GM23338 (cell line): ENCODE results near the gene PAQR6. TPM values are rescaled to one million over a fixed set of nuclear protein-coding genes. Genes with fewer than 3 reads are reported as not detected.

Source experiments
- ATAC-seq: fragments of 200-7000 bp; cut with Tn5 transposase; 3 replicates; pipeline ENCODE4 v1.9.1; 2020
- DNase-seq: peaks from one replicate; pipeline ENCODE4 v3.0.0-alpha.2; 2015; ENCODE audit warnings: low spot score
- H2AFZ ChIP-seq: fragments of 200-600 bp; sonication (generic); 2 replicates; pipeline ENCODE4 v1.8.0; 2016; ENCODE audit warnings: antibody characterized with exemption, mild to moderate bottlenecking, moderate library complexity
- H3F3A ChIP-seq: fragments of 200-600 bp; sonication (generic); replicated peaks from 2 replicates; pipeline ENCODE4 v1.8.0; 2017; ENCODE audit warnings: antibody characterized with exemption, mixed run types, low read depth
- H3K27ac ChIP-seq: fragments of 200-600 bp; sonication (generic); 2 replicates; pipeline ENCODE4 v1.6.1; 2016; ENCODE audit warnings: low read depth
- H3K27me3 ChIP-seq: fragments of 200-600 bp; sonication (generic); 2 replicates; pipeline ENCODE4 v1.8.0; 2016; ENCODE audit warnings: mild to moderate bottlenecking, mixed run types, moderate library complexity; ENCODE audit not compliant: insufficient read depth
- H3K36me3 ChIP-seq: fragments of 200-600 bp; sonication (generic); 2 replicates; pipeline ENCODE4 v1.8.0; 2016; ENCODE audit warnings: mild to moderate bottlenecking; ENCODE audit not compliant: insufficient read depth
- H3K4me1 ChIP-seq: fragments of 200-600 bp; sonication (generic); 2 replicates; pipeline ENCODE4 v1.8.0; 2016; ENCODE audit warnings: mild to moderate bottlenecking, moderate library complexity; ENCODE audit not compliant: insufficient read depth
- H3K4me2 ChIP-seq: fragments of 200-600 bp; sonication (generic); 2 replicates; pipeline ENCODE4 v1.7.1; 2017; ENCODE audit warnings: mixed run types
- H3K4me3 ChIP-seq: fragments of 200-600 bp; sonication (generic); 2 replicates; pipeline ENCODE4 v1.6.1; 2016; ENCODE audit warnings: mixed run types
- H3K79me2 ChIP-seq: fragments of 200-600 bp; sonication (generic); replicated peaks from 2 replicates; pipeline ENCODE4 v1.8.0; 2017; ENCODE audit warnings: mild to moderate bottlenecking; ENCODE audit not compliant: insufficient read depth
- H3K9me2 ChIP-seq: fragments of 200-600 bp; sonication (generic); 2 replicates; pipeline ENCODE4 v1.8.0; 2017; ENCODE audit not compliant: insufficient read depth
- H4K20me1 ChIP-seq: fragments of 200-600 bp; sonication (generic); replicated peaks from 2 replicates; pipeline ENCODE4 v1.8.0; 2017; ENCODE audit warnings: mild to moderate bottlenecking; ENCODE audit not compliant: insufficient read depth
- H3K27ac Mint-ChIP-seq: 2 replicates; pipeline ENCODE4 v1.8.0; 2020; ENCODE audit warnings: inconsistent platforms, mild to moderate bottlenecking, moderate library complexity, mixed read lengths
- H3K27me3 Mint-ChIP-seq: 3 replicates; pipeline ENCODE4 v1.8.0; 2022; ENCODE audit warnings: low read depth, mild to moderate bottlenecking, moderate library complexity, mixed read lengths, inconsistent platforms; ENCODE audit not compliant: insufficient read depth, poor library complexity
- H3K36me3 Mint-ChIP-seq: 3 replicates; pipeline ENCODE4 v1.8.0; 2021; ENCODE audit warnings: low read depth, mild to moderate bottlenecking, inconsistent platforms, moderate library complexity, mixed read lengths
- H3K4me1 Mint-ChIP-seq: 3 replicates; pipeline ENCODE4 v1.8.0; 2020; ENCODE audit warnings: mild to moderate bottlenecking, inconsistent platforms, mixed read lengths
- H3K4me3 Mint-ChIP-seq: 3 replicates; pipeline ENCODE4 v1.8.0; 2021; ENCODE audit warnings: moderate library complexity, mild to moderate bottlenecking, inconsistent platforms, mixed read lengths
- H3K9me3 Mint-ChIP-seq: 3 replicates; pipeline ENCODE4 v1.8.0; 2020; ENCODE audit warnings: moderate library complexity, mild to moderate bottlenecking, inconsistent platforms, mixed read lengths
- CREB1 ChIP-seq: fragments of 250-450 bp; sonication (Bioruptor Pico); IDR thresholded peaks from 2 replicates; pipeline ENCODE4 v1.5.0; 2020; ENCODE audit warnings: low read depth, mild to moderate bottlenecking, moderate library complexity
- ETS1 ChIP-seq: IDR thresholded peaks from 2 replicates; pipeline ENCODE4 v1.6.1; 2016; ENCODE audit warnings: antibody characterized with exemption
- EZH2 ChIP-seq: fragments of 200-600 bp; sonication (generic); IDR thresholded peaks from one replicate; pipeline ENCODE4 v1.8.0; 2017; ENCODE audit warnings: antibody characterized with exemption, mild to moderate bottlenecking, low read depth; ENCODE audit not compliant: unreplicated experiment
- EZH2phosphoT487 ChIP-seq: fragments of 200-600 bp; sonication (generic); IDR thresholded peaks from one replicate; pipeline ENCODE4 v1.8.1; 2018; ENCODE audit warnings: antibody characterized with exemption; ENCODE audit not compliant: unreplicated experiment
- JUNB ChIP-seq: IDR thresholded peaks from one replicate; pipeline ENCODE4 v1.6.1; 2016; ENCODE audit warnings: antibody characterized with exemption; ENCODE audit not compliant: unreplicated experiment
- NANOG ChIP-seq: IDR thresholded peaks from 2 replicates; pipeline ENCODE4 v1.6.1; 2016; ENCODE audit warnings: antibody characterized with exemption, borderline replicate concordance
- POLR2AphosphoS5 ChIP-seq: IDR thresholded peaks from 2 replicates; pipeline ENCODE4 v1.6.1; 2016; ENCODE audit warnings: antibody characterized with exemption, low read depth
- STAT1 ChIP-seq: IDR thresholded peaks from one replicate; pipeline ENCODE4 v1.6.1; 2016; ENCODE audit warnings: antibody characterized with exemption; ENCODE audit not compliant: unreplicated experiment
- ZNF114 ChIP-seq: fragments of 250-450 bp; sonication (Bioruptor Pico); IDR thresholded peaks from 2 replicates; pipeline ENCODE4 v1.5.0; 2020; ENCODE audit warnings: mild to moderate bottlenecking, moderate library complexity
- ZNF331 ChIP-seq: fragments of 250-450 bp; sonication (Bioruptor Pico); IDR thresholded peaks from 2 replicates; pipeline ENCODE4 v1.5.0; 2020; ENCODE audit warnings: low read depth, mild to moderate bottlenecking, moderate library complexity
- polyA plus RNA-seq: library from polyadenylated mRNA; unstranded; fragments of >200 nt; fragmentation: Nextera tagmentation; extraction: Ambion mirVana; gene quantifications from 2 replicates; pipeline ENCODE4 v1.2.1, GENCODE V29; 2016
- total RNA-seq: library from RNA; depleted of rRNA; stranded (reverse); fragments of >200 nt; shearing (Covaris generic); gene quantifications from 2 replicates; pipeline ENCODE4 v1.2.3, GENCODE V29; 2014
- TF ChIP-seq, protein P1 (sequence below): fragments of 250-450 bp; sonication (Bioruptor Pico); IDR thresholded peaks from 2 replicates; pipeline ENCODE4 v1.5.0; 2020; ENCODE audit warnings: mild to moderate bottlenecking, moderate library complexity

Gene PAQR6
- total and polyA plus RNA-seq, 2 experiments from 2014 or later = 2.4 to 4.2 TPM

DNA sequence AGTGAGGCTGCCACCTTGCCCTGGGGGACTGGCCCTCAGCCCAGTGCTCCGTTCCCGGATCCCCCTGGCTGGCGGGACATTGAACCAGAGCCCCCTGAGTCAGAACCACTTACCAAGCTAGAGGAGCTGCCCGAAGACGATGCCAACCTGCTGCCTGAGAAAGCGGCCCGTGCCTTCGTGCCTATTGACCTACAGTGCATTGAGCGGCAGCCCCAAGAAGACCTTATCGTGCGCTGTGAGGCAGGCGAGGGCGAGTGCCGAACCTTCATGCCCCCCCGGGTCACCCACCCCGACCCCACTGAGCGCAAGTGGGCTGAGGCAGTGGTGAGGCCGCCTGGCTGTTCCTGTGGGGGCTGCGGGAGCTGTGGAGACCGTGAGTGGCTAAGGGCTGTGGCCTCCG, 37.6 kb upstream of the PAQR6 start (continued):
- TF ChIP-seq ETS1 (no peak), ZNF114 (CRISPR knock-in tag) (no peak), POLR2AphosphoS5 (no peak)

DNA sequence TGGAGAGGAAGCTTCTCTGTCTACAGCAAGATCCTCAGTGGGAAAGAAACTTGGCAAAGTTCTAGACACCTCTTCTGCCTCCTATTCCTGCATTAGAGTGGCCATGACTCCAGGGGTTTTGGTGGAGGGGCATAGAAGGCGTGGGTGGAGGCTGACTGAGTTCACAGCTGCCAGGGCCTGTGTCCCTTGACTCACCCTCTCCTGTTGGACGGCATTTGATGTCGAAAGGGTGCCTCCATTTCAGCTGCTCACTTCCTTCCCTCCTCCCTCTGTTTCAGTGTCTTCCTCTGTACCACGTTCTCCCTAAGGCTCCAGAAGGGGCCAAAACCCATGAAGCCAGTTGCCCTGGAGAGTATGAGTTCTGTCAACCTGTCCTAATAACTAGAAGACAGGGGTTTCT, 36.9 kb upstream of the PAQR6 start:
- Histone ChIP-seq H3K4me1 (peaks cover 16% of the 10 kb centered on the region), H3K4me3 (no peak overlapping the region), H2AFZ (no peak overlapping the region), H4K20me1 (peaks cover 20% of the 10 kb centered on the region), H3K27me3 (no peaks in the 10 kb centered on the region), H3K36me3 (0 out of 2 replicates have a peak, but pooled peaks cover 2% of the 10 kb centered on the region), H3K79me2 (peaks cover 25% of the 10 kb centered on the region), H3K27ac (no peak overlapping the region), H3K9me2 (no peaks in the 10 kb centered on the region), H3F3A (peaks cover 12% of the 10 kb centered on the region; the same call in 1 of the 2 replicates), H3K4me2 (no peak overlapping the region)
- Mint-ChIP-seq H3K36me3 (no peaks in the 10 kb centered on the region; the same call in 1 of the 3 replicates), H3K4me3 (no peak overlapping the region; the same call in 2 of the 3 replicates), H3K9me3 (no peaks in the 10 kb centered on the region), H3K4me1 (peaks cover 19% of the 10 kb centered on the region), H3K27me3 (peaks cover 9% of the 10 kb centered on the region), H3K27ac (no peak overlapping the region)
- no peak for DNase-seq
- TF ChIP-seq ETS1 (no peak), JUNB (no peak), ZNF114 (CRISPR knock-in tag) (no peak)
- ATAC-seq = no peak

GRCh38 chr1:156284112-156284511, 36.3 kb upstream of the PAQR6 start, which contains the start of gene TMEM79:
TMEM79 (plus strand) TSS chr1:156284325; CDS start chr1:156285227, 902 bp downstream.
- Histone ChIP-seq H3K27me3 (no peaks in the 10 kb centered on the region), H4K20me1 (peaks cover 25% of the 10 kb centered on the region), H3K4me3 (peak within 1 kb of the TSS; percentile 83), H3K9me2 (no peaks in the 10 kb centered on the region), H3K36me3 (0 out of 2 replicates have a peak, but pooled peaks cover 6% of the 10 kb centered on the region), H2AFZ (peak within 1 kb of the TSS; percentile 95), H3K4me1 (peaks cover 16% of the 10 kb centered on the region), H3K4me2 (peak within 1 kb of the TSS; percentile 88), H3K79me2 (peaks cover 32% of the 10 kb centered on the region), H3K27ac (peak within 1 kb of the TSS; percentile 79), H3F3A (peaks cover 12% of the 10 kb centered on the region; the same call in 1 of the 2 replicates)
- Mint-ChIP-seq H3K4me3 (peak within 1 kb of the TSS; percentile 98), H3K27me3 (peaks cover 9% of the 10 kb centered on the region), H3K36me3 (no peaks in the 10 kb centered on the region; the same call in 1 of the 3 replicates), H3K27ac (peak within 1 kb of the TSS; percentile 93), H3K9me3 (no peaks in the 10 kb centered on the region), H3K4me1 (peaks cover 19% of the 10 kb centered on the region)
- DNase-seq = peak; percentile 27
- no peak for ATAC-seq
- TF ChIP-seq EZH2 (no peak), ZNF331 (no peak), CREB1 (no peak), ZNF114 (CRISPR knock-in tag) (no peak), EZH2phosphoT487 (no peak), STAT1 (no peak), NANOG (no peak)
- TF ChIP-seq, protein P1, sequence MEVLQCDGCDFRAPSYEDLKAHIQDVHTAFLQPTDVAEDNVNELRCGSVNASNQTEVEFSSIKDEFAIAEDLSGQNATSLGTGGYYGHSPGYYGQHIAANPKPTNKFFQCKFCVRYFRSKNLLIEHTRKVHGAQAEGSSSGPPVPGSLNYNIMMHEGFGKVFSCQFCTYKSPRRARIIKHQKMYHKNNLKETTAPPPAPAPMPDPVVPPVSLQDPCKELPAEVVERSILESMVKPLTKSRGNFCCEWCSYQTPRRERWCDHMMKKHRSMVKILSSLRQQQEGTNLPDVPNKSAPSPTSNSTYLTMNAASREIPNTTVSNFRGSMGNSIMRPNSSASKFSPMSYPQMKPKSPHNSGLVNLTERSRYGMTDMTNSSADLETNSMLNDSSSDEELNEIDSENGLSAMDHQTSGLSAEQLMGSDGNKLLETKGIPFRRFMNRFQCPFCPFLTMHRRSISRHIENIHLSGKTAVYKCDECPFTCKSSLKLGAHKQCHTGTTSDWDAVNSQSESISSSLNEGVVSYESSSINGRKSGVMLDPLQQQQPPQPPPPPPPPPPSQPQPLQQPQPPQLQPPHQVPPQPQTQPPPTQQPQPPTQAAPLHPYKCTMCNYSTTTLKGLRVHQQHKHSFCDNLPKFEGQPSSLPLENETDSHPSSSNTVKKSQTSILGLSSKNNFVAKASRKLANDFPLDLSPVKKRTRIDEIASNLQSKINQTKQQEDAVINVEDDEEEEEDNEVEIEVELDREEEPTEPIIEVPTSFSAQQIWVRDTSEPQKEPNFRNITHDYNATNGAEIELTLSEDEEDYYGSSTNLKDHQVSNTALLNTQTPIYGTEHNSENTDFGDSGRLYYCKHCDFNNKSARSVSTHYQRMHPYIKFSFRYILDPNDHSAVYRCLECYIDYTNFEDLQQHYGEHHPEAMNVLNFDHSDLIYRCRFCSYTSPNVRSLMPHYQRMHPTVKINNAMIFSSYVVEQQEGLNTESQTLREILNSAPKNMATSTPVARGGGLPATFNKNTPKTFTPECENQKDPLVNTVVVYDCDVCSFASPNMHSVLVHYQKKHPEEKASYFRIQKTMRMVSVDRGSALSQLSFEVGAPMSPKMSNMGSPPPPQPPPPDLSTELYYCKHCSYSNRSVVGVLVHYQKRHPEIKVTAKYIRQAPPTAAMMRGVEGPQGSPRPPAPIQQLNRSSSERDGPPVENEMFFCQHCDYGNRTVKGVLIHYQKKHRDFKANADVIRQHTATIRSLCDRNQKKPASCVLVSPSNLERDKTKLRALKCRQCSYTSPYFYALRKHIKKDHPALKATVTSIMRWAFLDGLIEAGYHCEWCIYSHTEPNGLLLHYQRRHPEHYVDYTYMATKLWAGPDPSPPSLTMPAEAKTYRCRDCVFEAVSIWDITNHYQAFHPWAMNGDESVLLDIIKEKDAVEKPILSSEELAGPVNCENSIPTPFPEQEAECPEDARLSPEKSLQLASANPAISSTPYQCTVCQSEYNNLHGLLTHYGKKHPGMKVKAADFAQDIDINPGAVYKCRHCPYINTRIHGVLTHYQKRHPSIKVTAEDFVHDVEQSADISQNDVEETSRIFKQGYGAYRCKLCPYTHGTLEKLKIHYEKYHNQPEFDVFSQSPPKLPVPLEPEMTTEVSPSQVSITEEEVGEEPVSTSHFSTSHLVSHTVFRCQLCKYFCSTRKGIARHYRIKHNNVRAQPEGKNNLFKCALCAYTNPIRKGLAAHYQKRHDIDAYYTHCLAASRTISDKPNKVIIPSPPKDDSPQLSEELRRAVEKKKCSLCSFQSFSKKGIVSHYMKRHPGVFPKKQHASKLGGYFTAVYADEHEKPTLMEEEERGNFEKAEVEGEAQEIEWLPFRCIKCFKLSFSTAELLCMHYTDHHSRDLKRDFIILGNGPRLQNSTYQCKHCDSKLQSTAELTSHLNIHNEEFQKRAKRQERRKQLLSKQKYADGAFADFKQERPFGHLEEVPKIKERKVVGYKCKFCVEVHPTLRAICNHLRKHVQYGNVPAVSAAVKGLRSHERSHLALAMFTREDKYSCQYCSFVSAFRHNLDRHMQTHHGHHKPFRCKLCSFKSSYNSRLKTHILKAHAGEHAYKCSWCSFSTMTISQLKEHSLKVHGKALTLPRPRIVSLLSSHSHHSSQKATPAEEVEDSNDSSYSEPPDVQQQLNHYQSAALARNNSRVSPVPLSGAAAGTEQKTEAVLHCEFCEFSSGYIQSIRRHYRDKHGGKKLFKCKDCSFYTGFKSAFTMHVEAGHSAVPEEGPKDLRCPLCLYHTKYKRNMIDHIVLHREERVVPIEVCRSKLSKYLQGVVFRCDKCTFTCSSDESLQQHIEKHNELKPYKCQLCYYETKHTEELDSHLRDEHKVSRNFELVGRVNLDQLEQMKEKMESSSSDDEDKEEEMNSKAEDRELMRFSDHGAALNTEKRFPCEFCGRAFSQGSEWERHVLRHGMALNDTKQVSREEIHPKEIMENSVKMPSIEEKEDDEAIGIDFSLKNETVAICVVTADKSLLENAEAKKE (CRISPR knock-in tag) = no peak
